ENCODE data around the gene TFE3. TPM values are rescaled to one million over a fixed set of nuclear protein-coding genes. Genes with fewer than 3 reads are reported as not detected.

The TFE3 gene
- total RNA-seq, 1 experiment from 2014 or later, result 46.4 TPM

GRCh38 chrX:49053223-49054072 lies 10.3 kb upstream of the TFE3 start:
- H3K27ac Mint-ChIP-seq, result peak overlapping the region; percentile 64
- H3K9me3 Mint-ChIP-seq, result no peaks in the 10 kb centered on the region
- DNase-seq (ENCODE audit: low spot score), result peak; percentile 78
- TF ChIP-seq CREM (CRISPR knock-in tag; IDR thresholded peaks at IDR 0.05) (no peak), SOX15 (CRISPR knock-in tag; IDR thresholded peaks at IDR 0.05) (no peak), MAX (CRISPR knock-in tag; IDR thresholded peaks at IDR 0.05) (peak; percentile 39; the same call in 1 of the 2 replicates), TEAD1 (CRISPR knock-in tag; IDR thresholded peaks at IDR 0.05) (0 out of 2 replicates have a peak, but pooled peaks have one; percentile 24), NR2C2 (CRISPR knock-in tag; IDR thresholded peaks at IDR 0.05) (peak; percentile 79), ZNF423 (CRISPR knock-in tag; IDR thresholded peaks at IDR 0.05) (no peak), FOXJ3 (CRISPR knock-in tag; IDR thresholded peaks at IDR 0.05; ENCODE audit: borderline replicate concordance) (no peak), USF1 (CRISPR knock-in tag; IDR thresholded peaks at IDR 0.05) (no peak), SMAD3 (CRISPR knock-in tag; IDR thresholded peaks at IDR 0.05; ENCODE audit: borderline replicate concordance) (no peak), GTF2I (CRISPR knock-in tag; conservative IDR thresholded peaks at IDR 0.05) (no peak), CTCF (IDR thresholded peaks at IDR 0.05) (no peak), MXD4 (CRISPR knock-in tag; IDR thresholded peaks at IDR 0.05; ENCODE audit: borderline replicate concordance) (no peak), SMAD4 (CRISPR knock-in tag; IDR thresholded peaks at IDR 0.05) (no peak), HMGXB4 (CRISPR knock-in tag; IDR thresholded peaks at IDR 0.05) (peak; percentile 80; the same call in 1 of the 2 replicates), TEAD4 (CRISPR knock-in tag; IDR thresholded peaks at IDR 0.05) (no peak), ELF4 (CRISPR knock-in tag; IDR thresholded peaks at IDR 0.05; ENCODE audit: low read depth) (no peak), GABPB1 (CRISPR knock-in tag; IDR thresholded peaks at IDR 0.05) (no peak), ZNF671 (CRISPR knock-in tag; IDR thresholded peaks at IDR 0.05) (no peak), SP1 (CRISPR knock-in tag; conservative IDR thresholded peaks at IDR 0.05) (peak; percentile 59)
- TF ChIP-seq, protein P1, sequence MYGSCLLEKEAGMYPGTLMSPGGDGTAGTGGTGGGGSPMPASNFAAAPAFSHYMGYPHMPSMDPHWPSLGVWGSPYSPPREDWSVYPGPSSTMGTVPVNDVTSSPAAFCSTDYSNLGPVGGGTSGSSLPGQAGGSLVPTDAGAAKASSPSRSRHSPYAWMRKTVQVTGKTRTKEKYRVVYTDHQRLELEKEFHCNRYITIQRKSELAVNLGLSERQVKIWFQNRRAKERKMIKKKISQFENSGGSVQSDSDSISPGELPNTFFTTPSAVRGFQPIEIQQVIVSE (CRISPR knock-in tag; IDR thresholded peaks at IDR 0.05; ENCODE audit: borderline replicate concordance), result no peak
- TF ChIP-seq, protein P2, sequence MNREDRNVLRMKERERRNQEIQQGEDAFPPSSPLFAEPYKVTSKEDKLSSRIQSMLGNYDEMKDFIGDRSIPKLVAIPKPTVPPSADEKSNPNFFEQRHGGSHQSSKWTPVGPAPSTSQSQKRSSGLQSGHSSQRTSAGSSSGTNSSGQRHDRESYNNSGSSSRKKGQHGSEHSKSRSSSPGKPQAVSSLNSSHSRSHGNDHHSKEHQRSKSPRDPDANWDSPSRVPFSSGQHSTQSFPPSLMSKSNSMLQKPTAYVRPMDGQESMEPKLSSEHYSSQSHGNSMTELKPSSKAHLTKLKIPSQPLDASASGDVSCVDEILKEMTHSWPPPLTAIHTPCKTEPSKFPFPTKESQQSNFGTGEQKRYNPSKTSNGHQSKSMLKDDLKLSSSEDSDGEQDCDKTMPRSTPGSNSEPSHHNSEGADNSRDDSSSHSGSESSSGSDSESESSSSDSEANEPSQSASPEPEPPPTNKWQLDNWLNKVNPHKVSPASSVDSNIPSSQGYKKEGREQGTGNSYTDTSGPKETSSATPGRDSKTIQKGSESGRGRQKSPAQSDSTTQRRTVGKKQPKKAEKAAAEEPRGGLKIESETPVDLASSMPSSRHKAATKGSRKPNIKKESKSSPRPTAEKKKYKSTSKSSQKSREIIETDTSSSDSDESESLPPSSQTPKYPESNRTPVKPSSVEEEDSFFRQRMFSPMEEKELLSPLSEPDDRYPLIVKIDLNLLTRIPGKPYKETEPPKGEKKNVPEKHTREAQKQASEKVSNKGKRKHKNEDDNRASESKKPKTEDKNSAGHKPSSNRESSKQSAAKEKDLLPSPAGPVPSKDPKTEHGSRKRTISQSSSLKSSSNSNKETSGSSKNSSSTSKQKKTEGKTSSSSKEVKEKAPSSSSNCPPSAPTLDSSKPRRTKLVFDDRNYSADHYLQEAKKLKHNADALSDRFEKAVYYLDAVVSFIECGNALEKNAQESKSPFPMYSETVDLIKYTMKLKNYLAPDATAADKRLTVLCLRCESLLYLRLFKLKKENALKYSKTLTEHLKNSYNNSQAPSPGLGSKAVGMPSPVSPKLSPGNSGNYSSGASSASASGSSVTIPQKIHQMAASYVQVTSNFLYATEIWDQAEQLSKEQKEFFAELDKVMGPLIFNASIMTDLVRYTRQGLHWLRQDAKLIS (CRISPR knock-in tag; IDR thresholded peaks at IDR 0.05; ENCODE audit: borderline replicate concordance), result no peak
- TF ChIP-seq, protein P3, sequence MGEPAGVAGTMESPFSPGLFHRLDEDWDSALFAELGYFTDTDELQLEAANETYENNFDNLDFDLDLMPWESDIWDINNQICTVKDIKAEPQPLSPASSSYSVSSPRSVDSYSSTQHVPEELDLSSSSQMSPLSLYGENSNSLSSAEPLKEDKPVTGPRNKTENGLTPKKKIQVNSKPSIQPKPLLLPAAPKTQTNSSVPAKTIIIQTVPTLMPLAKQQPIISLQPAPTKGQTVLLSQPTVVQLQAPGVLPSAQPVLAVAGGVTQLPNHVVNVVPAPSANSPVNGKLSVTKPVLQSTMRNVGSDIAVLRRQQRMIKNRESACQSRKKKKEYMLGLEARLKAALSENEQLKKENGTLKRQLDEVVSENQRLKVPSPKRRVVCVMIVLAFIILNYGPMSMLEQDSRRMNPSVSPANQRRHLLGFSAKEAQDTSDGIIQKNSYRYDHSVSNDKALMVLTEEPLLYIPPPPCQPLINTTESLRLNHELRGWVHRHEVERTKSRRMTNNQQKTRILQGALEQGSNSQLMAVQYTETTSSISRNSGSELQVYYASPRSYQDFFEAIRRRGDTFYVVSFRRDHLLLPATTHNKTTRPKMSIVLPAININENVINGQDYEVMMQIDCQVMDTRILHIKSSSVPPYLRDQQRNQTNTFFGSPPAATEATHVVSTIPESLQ (CRISPR knock-in tag; IDR thresholded peaks at IDR 0.05), result no peak
- TF ChIP-seq, protein P4, sequence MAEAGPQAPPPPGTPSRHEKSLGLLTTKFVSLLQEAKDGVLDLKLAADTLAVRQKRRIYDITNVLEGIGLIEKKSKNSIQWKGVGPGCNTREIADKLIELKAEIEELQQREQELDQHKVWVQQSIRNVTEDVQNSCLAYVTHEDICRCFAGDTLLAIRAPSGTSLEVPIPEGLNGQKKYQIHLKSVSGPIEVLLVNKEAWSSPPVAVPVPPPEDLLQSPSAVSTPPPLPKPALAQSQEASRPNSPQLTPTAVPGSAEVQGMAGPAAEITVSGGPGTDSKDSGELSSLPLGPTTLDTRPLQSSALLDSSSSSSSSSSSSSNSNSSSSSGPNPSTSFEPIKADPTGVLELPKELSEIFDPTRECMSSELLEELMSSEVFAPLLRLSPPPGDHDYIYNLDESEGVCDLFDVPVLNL (CRISPR knock-in tag; IDR thresholded peaks at IDR 0.05; ENCODE audit: borderline replicate concordance, low read depth), result no peak

More at GRCh38 chrX:49053223-49054072, 10.3 kb upstream of the TFE3 start:
- ChIA-PET POLR2A (interaction anchor here (0.6 to 1.0 kb wide), 2 partner anchors 14 to 51 kb away, joined by 4 to 10 read pairs; no protein-coding TSS in a partner anchor), CTCF (interaction anchor here (0.6 to 1.0 kb wide), 4 partner anchors 9 to 212 kb away, joined by 3 to 4 read pairs (median 4); partner anchors contain the start of gene KCND1)
- Mint-ChIP-seq H3K27me3 (ENCODE audit: low read depth) (no peaks in the 10 kb centered on the region; the same call in 1 of the 2 replicates), H3K4me3 (peak overlapping the region; percentile 82), H3K36me3 (no peaks in the 10 kb centered on the region), H3K4me1 (peaks cover 21% of the 10 kb centered on the region)
- ATAC-seq, result peak; percentile 82
